Heart left ventricle (tissue), 16 donors: ENCODE data around the gene LIMS2. TPM values are rescaled to one million over a fixed set of nuclear protein-coding genes. Genes with fewer than 3 reads are reported as not detected.

Experiments
- ATAC-seq, 4 donors: fragments of 200-7000 bp; cut with Tn5 transposase; one replicate each; pipeline ENCODE4 v1.9.1; 2020 to 2022; ENCODE audit warnings: moderate library complexity in 4 of 4, mild to moderate bottlenecking in 3 of 4, moderate number of reproducible peaks in 1 of 4
- DNase-seq, 5 donors: peaks; one replicate each; pipeline ENCODE4 v3.0.0-alpha.2; 2020
- H3K27ac ChIP-seq, 12 donors: fragments of 200-600 bp; sonication (generic) in 4 of 12; one replicate each; pipeline versions ENCODE4 v1.5.0 to v1.8.0; 2016 to 2022; ENCODE audit warnings: mild to moderate bottlenecking in 2 of 12
- H3K27me3 ChIP-seq, 9 donors: fragments of 200-600 bp; sonication (generic) in 2 of 9; one replicate each; pipeline versions ENCODE4 v1.5.1 to v1.8.0; 2016 to 2022; ENCODE audit warnings: mild to moderate bottlenecking in 3 of 9
- H3K36me3 ChIP-seq, 9 donors: fragments of 200-600 bp; sonication (generic) in 2 of 9; one replicate each; pipeline versions ENCODE4 v1.5.0 to v1.8.0; 2018 to 2022; ENCODE audit warnings: mild to moderate bottlenecking in 2 of 9
- H3K4me1 ChIP-seq, 12 donors: fragments of 200-600 bp; sonication (generic) in 4 of 12; one replicate each; pipeline versions ENCODE4 v1.5.0 to v1.8.0; 2016 to 2022; ENCODE audit warnings: mild to moderate bottlenecking in 3 of 12
- H3K4me3 ChIP-seq, 12 donors: fragments of 200-600 bp; sonication (generic) in 4 of 12; one replicate each; pipeline versions ENCODE4 v1.5.0 to v1.8.0; 2017 to 2022; ENCODE audit warnings: mild to moderate bottlenecking in 9 of 12, moderate library complexity in 4 of 12
- H3K9me3 ChIP-seq, 12 donors: fragments of 200-600 bp; sonication (generic) in 4 of 12; one replicate each; pipeline versions ENCODE4 v1.5.0 to v1.8.0; 2016 to 2022; ENCODE audit warnings: mild to moderate bottlenecking in 1 of 12
- CTCF ChIP-seq, 12 donors: fragments of 200-600 bp; sonication (generic) in 4 of 12; IDR thresholded peaks; one replicate each; pipeline versions ENCODE4 v1.5.0 to v1.8.0; 2018 to 2022; ENCODE audit warnings: antibody characterized with exemption in 12 of 12, mild to moderate bottlenecking in 5 of 12
- POLR2A ChIP-seq, 2 donors: fragments of 450-650 bp; IDR thresholded peaks; one replicate each; pipeline ENCODE4 v1.6.1; 2017; ENCODE audit warnings: antibody characterized with exemption in 2 of 2, mild to moderate bottlenecking in 2 of 2, moderate library complexity in 2 of 2
- WGBS, 4 donors: extraction: QIAGEN DNeasy Blood & Tissue Kit in 2 of 4; methylation state at CpG; one replicate each; pipeline versions ENCODE4 v1.1.5 to v1.1.7; 2013 to 2018; 5-methylcytosine and 5-hydroxymethylcytosine counted together
- intact Hi-C, 10 donors: fragments of 100-400 bp; cut with DNase I; formaldehyde crosslinking; loops; one replicate each; pipeline versions ENCODE4 v1.11.1 to v1.14.2; 2022
- polyA plus RNA-seq, 2 donors: library from polyadenylated mRNA; stranded (reverse); fragments of 200-250 nt; gene quantifications; one replicate each; pipeline ENCODE4 v1.2.3, GENCODE V29; 2013
- total RNA-seq, 9 donors: library from RNA; depleted of rRNA in 2 of 9; stranded (reverse); fragments of >200 nt in 2 of 9; fragmentation: NEBNext Ultra II Directional in 3 of 9; extraction: Animal tissue kit (Norgen Biotek cat#: 25700) in 3 of 9; gene quantifications; one replicate each; pipeline versions ENCODE4 v1.1.0 to v1.2.4, GENCODE V29; 2016 to 2023
- donor health status: ischemic (EF 13 %, LVEDD 7.1; RV severe dilation, severe dysfunction).
- donor health status: healthy with polysubstance abuse.
- donor health status: DM: no; HTN: yes; CAD: no.
- donor health status: DM: no; HTN: no; CAD: no.
- donor health status: ischemic (EF 25% LVEDD 6.9; RV normal size, moderate dysfunction).
- donor health status: ischemic (EF 25% LVEDD 5.7; RV mildly dilated, moderate dysfunction).
- donor health status: healthy.
- donor health status: DM: yes; HTN: yes; CAD: no.
- donor health status: ischemic (EF 35%, LVEDD 5.7; RV mildly dilated, moderate dysfunction).
- donor health status: nonischemic (EF 11% LVEDD 7.7; RV severe dilation, severe dysfunction).
- donor health status: DM: yes; HTN: yes; CAD: no.
- donor health status: PGD.
- donor health status: ischemic (EF 29% LVEDD 5.4; RV normal size, mild dysfunction).
- donor health status: nonischemic (EF 23%, LVEDD 6.1; RV moderate dilation, normal function).

Gene LIMS2
- total and polyA plus RNA-seq, 11 donors: 97.1 to 293 (median 158) TPM

- Histone ChIP-seq H3K9me3 (no peaks in the 10 kb centered on the region), H3K4me3 (no peak overlapping the region), H3K4me1 (peaks cover 17 to 91% (median 78%) of the 10 kb centered on the region in 12 donors), H3K27ac (peak overlapping the region; percentile 1 to 85 (median 72)), H3K27me3 (no peaks in the 10 kb centered on the region), H3K36me3 (peaks cover 0 to 36% (median 17%) of the 10 kb centered on the region in 9 donors)
- TF ChIP-seq CTCF (IDR thresholded peaks at IDR 0.05) (no peak), POLR2A (IDR thresholded peaks at IDR 0.05) (no peak)
- intact Hi-C loops: loop anchor here in 6 of 10 donors (2.0 to 10.0 kb wide), 5 partner anchors 29 to 55 kb away; no protein-coding TSS in a partner anchor
- WGBS, 4 donors: 61 to 70% (median 65%) methylated on average over 14 to 16 of the region's 16 CpGs
- ATAC-seq (peak in 3 of 4 donors; percentile 13 to 29 (median 26)), DNase-seq (peak in 4 of 5 donors; percentile 41 to 81 (median 70))
These were observed 27.8 kb downstream of the LIMS2 start for GRCh38 chr2:127647242-127648190.

- intact Hi-C loops: loop anchor here in 5 of 10 donors (5.0 to 10.0 kb wide), 4 partner anchors 36 to 54 kb away; no protein-coding TSS in a partner anchor
- peaks cover 0 to 42% (median 17%) of the 10 kb centered on the region in 9 donors for H3K36me3 ChIP-seq
- H3K27me3 ChIP-seq: no peaks in the 10 kb centered on the region
- DNase-seq (peak in 3 of 5 donors; percentile 32 to 69 (median 35)), ATAC-seq (no peak)
- no peak overlapping the region for H3K4me3 ChIP-seq
- 64 to 74% (median 69%) methylated on average over 20 to 24 of the region's 24 CpGs for WGBS, 4 donors
- H3K27ac ChIP-seq: peak overlapping the region; percentile 1 to 85 (median 72)
- TF ChIP-seq CTCF (IDR thresholded peaks at IDR 0.05) (no peak), POLR2A (IDR thresholded peaks at IDR 0.05) (no peak)
- peaks cover 13 to 91% (median 73%) of the 10 kb centered on the region in 12 donors for H3K4me1 ChIP-seq
- no peaks in the 10 kb centered on the region for H3K9me3 ChIP-seq
These were observed 28.7 kb downstream of the LIMS2 start for GRCh38 chr2:127646487-127647241.

- TF ChIP-seq CTCF (IDR thresholded peaks at IDR 0.05): no peak
- no peak for TF ChIP-seq POLR2A (IDR thresholded peaks at IDR 0.05)
- H3K9me3 ChIP-seq: no peaks in the 10 kb centered on the region
- peak within 1 kb of the TSS; percentile 1 to 92 (median 72) for H3K27ac ChIP-seq
- intact Hi-C loops: loop anchor here in 5 of 10 donors (5.0 to 10.0 kb wide), 4 partner anchors 37 to 53 kb away; no protein-coding TSS in a partner anchor
- peaks cover 0 to 40% (median 19%) of the 10 kb centered on the region in 9 donors for H3K36me3 ChIP-seq
- no peak for ATAC-seq
- peaks cover 13 to 91% (median 68%) of the 10 kb centered on the region in 12 donors for H3K4me1 ChIP-seq
- no peaks in the 10 kb centered on the region for H3K27me3 ChIP-seq
- 81 to 90% (median 87%) methylated on average over 29 to 37 of the region's 37 CpGs for WGBS, 4 donors
- H3K4me3 ChIP-seq: no peak within 1 kb of the TSS
- DNase-seq: peak in 3 of 5 donors; percentile 26 to 58 (median 26)
These were observed 29.7 kb downstream of the LIMS2 start, which contains the start of gene GPR17 for GRCh38 chr2:127645395-127646291. GPR17 (plus strand) TSS chr2:127646153; CDS start chr2:127650736, 4,583 bp downstream.
